GM21381 (cell line): Measurements from ENCODE around the gene CBL.
"Not testable (repeated sequence)": the region's sequence is repeated elsewhere in the genome, so short reads cannot be mapped to it uniquely, and the experiment has no call there.

ENCODE experiments used
- ATAC-seq: cut with Tn5 transposase; IDR thresholded peaks from one replicate; pipeline ENCODE4 v1.9.1; 2021; ENCODE audit warnings: mild to moderate bottlenecking, moderate library complexity; ENCODE audit not compliant: unreplicated experiment

The CBL gene

DNA sequence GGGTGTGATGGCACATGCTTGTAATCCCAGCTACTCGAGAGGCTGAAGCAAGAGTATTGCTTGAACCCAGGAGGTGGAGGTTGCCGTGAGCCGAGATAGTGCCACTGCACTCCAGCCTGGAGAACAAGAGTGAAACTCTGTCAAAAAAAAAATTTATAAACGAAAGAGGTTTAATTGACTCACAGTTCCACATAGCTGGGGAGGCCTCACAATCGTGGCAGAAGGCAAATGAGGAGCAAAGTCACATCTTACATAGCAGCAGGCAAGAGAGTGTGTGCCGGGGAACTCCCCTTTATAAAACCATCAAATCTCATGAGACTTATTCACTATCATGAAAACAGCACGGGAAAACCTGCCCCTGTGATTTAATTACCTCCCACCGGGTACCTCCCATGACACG is 21.7 kb upstream of the CBL start:
- not testable (repeated sequence) for ATAC-seq

- no peak for ATAC-seq
These were observed 20.0 kb upstream of the CBL start for GRCh38 chr11:119185981-119186634.

- ATAC-seq: no peak
These were observed 18.8 kb upstream of the CBL start for GRCh38 chr11:119187123-119187892.

GRCh38 chr11:119188067-119188466 is 18.1 kb upstream of the CBL start:
- ATAC-seq: no peak

DNA sequence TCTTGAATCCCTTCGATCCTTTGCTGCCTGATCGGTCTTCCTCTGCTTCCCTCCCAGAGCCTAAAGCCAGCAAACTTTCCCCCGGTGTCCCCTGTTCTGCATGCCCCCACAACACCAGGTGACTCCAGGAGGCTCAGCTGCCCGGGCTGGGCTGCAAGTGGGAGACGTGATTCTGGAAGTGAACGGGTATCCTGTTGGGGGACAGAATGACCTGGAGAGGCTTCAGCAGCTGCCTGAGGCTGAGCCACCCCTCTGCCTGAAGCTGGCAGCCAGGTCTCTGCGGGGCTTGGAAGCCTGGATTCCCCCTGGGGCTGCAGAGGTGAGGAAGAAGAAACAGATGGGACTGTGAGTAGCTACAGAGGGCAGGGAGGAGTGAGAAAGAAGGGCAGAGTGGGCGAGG is 17.3 kb upstream of the CBL start:
- ATAC-seq: no peak

DNA sequence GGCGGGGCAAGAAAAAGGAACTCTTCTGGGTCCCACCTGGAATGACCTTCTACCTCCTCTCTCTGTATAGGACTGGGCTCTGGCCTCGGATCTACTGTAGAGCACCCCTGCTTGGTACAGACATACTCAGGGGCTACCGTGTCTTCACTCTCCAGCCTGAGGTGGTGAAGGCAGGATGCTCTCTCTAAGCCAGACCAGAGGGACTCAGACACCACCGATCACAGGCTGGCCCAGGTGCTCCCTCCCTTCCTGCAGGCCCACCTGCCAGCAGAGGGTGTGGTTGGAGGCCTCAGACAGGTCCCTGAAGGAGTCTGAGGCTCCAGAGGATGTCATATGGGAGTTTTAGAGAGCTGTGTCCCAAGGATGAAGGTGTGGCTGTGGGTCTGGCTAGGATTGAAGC is 16.7 kb upstream of the CBL start:
- ATAC-seq: no peak

DNA sequence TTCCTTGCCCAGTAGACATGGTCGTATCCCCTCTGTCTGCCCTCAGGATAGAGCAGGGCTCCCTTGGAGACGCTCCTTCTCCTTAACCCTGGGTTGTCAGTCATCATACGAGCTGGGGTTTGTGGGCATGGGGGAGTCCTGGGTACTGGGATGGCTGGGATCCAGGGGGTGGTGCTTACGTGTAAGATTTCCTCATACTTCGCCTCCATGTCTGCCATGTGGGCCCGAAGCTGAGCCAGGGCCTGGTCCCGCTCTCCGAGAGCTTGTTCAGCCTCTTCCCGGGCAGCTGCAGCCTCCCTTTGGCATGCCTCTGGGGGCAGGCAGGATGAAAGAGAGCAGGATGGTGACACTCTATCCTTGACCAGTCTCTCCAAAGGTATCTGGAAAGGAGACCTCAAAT is 15.6 kb upstream of the CBL start:
- ATAC-seq: no peak

DNA sequence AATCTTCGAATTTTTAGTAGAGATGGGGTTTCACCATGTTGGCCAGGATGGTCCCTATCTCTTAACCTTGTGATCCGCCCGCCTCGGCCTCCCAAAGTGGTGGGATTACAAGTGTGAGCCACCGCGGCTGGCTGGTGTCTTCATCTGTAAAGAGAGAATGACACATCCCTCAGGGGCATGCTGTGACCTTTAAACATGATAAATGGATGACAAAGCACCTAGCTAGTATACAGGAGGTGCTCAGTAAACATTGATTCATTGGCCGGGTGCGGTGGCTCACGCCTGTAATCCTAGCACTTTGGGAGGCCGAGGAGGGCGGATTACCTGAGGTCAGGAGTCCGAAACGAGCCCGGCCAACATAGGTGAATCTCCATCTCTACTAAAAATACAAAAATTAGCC is 14.9 kb upstream of the CBL start:
- ATAC-seq: not testable (repeated sequence)

DNA sequence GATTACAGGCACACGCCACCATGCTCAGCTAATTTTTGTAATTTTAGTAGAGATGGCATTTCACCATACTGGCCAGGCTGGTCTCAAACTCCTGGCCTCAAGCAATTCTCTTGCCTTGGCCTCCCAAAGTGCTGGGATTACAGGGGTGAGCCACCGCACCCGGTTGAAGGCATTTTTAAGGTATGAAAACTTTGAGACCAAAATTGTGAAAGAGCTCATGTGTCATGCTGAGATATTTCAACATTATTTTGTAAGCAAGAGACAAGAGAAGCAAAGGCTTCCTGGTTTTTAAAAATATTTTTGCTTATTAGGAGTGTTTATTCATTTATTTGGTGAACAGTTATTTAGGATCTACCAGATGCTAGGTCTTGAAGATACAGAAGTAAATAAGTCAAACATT is 14.0 kb upstream of the CBL start:
- no peak for ATAC-seq

DNA sequence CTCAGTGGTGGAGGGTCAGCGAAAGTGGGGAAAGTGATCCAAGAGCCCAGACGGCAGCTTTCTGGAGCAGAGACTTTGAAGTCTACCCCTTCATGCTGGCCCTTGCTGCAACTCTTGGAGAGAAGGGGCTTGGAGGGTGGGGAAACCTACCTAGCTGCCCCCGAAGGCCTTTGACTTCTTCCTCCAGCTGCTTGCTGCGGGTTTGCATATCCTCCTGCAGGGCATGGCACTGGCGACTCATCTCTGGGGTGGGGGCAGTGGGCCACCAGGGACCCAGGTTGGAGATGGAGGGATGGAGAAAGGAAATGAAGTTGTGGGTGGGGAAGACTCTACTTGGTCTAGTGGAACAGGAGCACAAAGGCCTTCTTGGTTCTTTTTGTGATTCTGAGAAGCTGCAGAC is 13.1 kb upstream of the CBL start:
- ATAC-seq: no peak

DNA sequence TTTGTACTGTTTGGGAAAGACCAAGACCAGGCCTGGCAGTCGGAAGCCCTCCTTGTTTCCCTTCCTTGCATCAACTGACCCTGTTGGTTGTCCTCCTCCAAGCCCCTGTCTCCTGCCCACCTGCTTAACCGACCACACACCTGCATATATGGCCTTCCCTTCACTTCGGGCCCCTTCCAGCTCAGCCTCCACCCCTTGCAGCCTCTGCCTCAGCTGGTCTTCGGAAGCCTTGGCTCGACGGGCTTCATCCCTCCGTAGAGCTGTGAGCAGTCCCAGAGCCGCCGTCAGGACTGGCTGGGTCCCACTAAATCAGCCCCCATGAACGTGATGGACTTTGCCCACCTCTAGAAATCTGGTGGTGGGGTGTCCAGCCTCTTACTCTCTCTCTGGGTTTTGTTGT is 12.5 kb upstream of the CBL start:
- no peak for ATAC-seq

GRCh38 chr11:119194811-119195440 is 11.2 kb upstream of the CBL start:
- ATAC-seq: no peak

DNA sequence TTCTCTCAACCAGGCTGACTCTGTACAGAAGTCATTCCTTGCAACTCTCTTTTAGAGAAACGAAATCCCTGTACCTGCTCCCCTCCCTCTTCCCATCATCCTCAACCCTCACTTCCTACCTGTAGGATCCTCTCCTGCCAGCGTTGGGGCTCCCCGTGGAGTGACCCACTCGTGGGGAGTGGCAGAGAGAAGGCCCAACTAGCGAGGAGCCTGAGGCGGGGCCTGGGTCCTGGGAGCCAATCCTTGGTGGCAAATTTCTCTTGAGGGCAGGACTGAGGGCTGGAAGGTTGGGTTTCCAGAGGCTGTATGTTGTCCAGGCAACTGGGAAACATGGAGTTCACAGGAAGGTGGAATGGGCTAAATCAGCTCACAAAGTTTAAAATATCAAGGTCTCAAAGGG is 10.5 kb upstream of the CBL start:
- ATAC-seq: no peak

GRCh38 chr11:119196833-119197483 is 9.2 kb upstream of the CBL start:
- no peak for ATAC-seq

- ATAC-seq: no peak
These were observed 7.2 kb upstream of the CBL start for GRCh38 chr11:119198925-119199324.

- not testable (repeated sequence) for ATAC-seq
These were observed 4.9 kb upstream of the CBL start for GRCh38 chr11:119201236-119201635.

DNA sequence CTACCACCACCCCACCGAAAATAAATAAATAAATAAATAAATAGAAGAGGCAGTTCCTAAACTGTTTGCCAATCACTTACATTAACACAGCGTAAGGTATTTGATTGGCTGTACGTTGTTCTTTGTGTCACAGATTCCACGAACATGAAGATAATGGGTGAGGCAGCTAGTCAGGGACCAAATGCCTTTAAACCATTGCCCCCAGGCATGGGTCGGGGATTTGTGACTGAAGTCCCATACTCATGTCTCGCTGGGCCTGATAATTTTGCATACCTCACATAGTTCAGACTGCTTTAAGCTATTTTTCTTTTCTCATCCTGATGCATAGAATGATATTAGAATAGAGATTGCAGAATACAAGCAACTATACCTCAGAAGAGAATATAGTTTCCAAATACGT is 3.6 kb upstream of the CBL start:
- ATAC-seq: no peak

DNA sequence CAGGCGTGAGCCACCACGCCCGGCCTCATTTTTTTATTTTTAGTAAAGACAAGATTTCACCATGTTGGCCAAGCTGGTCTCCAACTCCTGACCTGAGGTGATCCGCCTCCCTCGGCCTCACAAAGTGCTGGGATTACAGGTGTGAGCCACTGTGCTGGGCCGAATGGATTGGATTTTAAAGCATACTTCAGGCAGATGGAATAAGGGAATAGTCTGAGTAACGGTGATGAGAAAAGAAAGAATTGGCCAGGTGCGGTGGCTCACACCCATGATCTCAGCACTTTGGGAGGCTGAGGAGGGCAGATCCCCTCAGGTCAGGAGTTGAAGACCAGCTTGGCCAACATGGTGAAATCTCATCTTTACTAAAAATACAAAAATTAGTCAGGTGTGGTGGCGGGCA is 2.1 kb upstream of the CBL start:
- ATAC-seq: no peak

DNA sequence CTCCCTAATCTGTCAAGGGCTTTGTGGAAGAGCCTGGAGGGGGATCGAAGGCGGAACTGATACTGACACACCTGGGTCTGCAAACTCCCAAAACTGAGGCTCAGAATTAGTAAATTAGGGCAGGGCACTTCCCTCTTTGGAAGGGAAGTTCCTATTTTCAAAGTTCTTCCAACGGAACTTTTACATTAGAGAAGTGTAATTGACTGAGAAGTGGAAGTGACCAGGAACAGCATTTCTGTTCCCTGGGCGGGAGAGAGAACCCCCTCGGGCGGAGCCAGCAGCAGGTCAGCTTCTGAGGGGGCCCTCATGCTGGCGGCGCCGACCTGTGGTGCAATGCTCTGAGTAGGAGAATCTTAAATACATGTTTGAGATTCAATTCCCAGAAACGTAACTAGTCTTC is 1.1 kb upstream of the CBL start:
- no peak for ATAC-seq

GRCh38 chr11:119206511-119207414 is 624 bp downstream of the CBL start:
- ATAC-seq: peak; percentile 14
